Right hindlimb (tissue), 1 donor: ENCODE results near the gene MCUB.

Source experiments
- DNase-seq: peaks from one replicate; pipeline ENCODE4 v3.0.0-alpha.2; 2018

MCUB gene

DNA sequence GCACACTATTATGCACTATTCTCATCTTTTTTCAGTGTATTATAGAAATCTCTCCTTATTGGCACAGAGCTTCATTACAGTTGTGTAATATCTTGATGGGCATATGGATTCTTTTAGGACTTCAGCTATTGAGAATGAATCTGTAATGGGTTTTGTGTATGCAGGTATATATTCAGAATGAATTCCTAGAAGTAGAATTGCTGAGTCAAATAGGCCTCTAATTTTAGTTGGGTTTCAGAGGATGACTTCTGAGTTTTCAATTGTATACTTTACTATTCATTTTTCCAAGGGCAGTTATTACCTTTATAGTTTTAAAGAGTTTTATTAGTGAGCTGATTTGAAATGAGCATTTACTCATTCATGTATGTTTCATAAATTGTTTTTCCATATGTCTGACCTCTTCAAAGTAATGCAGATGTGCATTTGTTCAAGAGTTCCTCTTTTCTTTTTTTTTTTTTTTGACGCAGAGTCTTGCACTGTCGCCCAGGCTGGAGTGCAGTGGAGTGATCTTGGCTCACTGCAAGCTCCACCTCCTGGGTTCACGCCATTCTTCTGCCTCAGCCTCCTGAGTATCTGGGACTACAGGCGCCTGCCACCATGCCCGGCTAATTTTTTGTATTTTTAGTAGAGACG lies 123.7 kb downstream of the MCUB start:
- no peak for DNase-seq

DNA sequence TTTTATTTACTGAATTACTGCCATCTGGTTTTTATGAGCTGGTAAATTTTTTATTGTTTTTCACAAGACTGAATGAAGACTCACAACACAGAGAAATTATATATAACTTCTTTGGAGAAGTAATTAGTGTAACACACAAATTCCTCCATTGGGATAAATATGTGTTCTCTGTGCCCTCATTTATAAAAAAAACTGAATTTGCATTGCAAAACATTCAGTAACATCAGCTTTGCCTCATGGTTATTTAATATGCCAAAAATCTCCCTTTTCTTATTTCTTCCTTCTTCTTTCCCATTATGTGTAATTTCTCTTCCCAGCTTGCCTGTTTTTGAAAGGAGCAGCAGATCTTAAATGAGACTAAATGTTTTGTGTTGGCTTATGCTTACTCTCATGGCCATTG lies 124.7 kb downstream of the MCUB start:
- no peak for DNase-seq

DNA sequence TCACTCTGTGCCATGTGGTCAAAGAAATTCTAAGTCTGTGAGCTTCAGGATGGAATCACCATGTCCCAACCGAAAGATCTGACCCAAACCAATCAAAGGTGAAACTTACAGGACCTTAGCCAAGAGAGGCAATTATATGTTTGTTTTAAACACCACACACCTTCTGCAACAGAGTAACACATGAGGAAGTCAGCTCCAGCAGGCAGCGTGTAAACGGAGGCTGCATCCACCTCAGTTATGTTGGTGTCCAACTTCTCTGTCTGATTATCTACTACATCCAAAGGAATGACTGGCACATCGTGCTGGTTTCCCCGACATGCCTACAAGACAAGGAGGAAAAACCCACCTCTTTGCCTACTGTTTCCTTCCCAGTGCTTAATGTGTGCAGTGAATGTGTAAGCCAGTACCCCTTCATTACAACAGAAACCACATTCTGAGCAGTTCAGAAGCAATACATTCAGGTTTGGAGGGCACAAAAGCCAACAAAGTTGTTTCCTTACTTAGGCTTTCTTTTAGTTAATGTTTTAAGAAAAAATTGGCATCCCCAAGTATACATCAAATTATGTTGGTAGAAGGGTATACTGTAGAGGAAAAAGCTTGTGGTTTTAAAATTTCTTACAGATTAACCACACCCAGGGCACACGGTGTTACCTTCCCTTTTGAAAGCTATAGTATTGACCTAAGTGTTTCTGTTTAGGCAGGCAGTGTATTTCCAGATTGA lies 130.8 kb downstream of the MCUB start:
- no peak for DNase-seq

DNA sequence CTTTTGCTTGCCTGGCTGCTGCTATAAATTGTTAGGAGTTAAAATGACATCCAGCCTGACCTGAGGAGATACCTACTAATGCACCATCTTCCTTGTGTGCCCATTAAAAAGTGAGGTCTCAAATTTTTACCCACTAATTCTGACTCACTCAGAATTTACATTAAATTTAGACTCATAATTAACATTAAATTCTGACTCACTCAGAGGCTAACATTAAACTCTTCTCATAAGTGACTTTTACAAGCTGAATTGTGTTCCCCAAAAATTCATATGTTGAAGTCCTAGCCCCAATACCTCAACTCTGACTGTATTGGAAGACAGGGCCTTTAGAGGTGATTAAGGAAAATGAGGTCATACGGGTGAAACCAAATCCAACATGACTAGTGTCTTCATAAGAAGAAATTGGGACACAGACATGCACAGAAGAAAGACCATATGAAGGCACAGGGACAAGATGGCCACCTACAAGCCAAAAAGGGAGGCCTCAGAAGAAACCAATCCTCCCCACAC lies 131.4 kb downstream of the MCUB start:
- no peak for DNase-seq

DNA sequence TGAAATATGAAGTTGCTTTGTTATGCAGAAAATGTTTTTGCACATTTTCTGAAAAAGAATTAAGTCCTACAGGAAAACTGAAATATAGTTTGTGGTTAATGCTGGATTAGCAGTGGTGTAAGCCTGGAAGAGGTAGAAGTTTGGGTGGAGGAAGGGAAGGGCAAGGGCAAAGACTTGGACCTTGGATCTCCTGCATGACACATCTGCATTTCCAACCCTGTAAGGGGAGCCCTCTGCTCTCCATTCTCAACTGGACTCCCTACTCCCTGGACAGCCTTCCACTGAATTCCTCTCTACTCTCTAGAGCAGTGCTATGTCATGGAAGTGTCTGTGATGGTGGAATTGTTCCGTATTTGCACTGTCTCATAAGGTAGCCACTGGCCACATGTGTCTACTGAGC lies 138.6 kb downstream of the MCUB start:
- no peak for DNase-seq

DNA sequence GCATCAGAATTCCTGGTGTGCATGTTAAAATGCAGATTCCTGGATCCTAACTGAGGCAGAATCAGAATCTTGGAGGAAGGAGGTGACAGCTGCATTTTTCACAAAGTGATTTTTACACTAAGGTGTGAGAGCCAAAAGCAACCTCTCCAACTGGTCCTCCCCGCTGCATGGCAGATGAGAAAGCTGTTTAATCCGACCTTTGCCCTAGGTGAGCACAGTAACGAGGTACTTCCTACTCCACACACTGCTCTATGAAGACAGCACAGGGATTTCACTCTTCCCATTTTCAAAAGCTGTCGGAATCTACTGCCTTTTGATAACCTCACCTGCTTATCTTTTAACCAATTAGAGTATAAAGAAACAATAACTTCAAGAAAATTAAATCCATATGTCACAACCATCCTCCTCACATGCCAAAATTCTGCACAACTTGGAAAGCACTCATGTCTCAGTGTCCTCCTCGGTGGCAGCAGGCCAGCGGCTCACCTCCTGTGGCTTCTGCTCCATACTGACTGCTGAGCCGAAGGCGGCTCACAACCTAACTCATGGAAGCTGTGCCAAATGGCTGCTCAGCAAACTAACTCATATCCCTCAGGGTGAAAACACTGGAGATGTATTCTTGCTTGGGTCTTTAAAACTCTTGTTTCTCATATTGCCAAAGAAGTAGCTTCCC lies 139.6 kb downstream of the MCUB start:
- DNase-seq, result no peak

DNA sequence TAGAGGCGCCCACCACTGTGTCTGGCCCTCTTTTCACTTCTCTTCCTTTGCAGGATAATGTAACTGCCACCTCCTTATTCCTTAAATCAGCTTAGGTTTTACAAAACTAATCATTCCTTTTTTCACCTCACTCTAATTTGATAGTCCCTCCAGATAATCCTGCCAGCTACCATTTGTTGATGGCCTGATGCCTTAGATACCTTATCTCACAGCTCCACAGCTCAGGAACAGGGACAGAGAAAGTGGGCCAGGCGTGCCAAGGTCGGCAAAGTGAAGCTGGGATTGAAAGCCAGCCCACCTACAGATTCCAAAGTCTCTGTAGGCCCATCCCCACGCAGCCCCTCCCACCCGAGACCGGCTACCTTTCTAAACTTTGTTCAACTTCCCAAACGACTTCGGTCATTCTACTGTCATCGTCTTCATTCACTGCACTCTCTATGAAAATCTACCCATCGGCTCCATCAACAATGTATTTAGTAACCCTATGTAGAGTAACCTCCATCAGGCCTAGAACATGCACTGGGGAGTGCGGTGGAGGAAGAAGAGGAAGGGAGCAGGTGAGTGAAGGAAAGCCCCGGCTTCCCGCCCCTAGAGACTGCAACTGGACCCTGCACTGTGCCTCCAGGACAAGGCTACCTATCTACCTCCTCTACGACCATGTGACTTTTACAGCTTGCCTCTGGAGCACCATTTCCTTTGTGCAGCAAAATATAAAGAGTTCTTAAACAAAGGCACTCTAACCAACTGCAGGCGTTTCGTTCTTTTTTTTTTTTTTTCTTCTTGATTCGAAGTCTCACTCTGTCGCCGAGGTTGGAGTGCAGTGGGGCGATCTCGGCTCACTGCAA lies 141.7 kb downstream of the MCUB start:
- DNase-seq, result no peak

DNA sequence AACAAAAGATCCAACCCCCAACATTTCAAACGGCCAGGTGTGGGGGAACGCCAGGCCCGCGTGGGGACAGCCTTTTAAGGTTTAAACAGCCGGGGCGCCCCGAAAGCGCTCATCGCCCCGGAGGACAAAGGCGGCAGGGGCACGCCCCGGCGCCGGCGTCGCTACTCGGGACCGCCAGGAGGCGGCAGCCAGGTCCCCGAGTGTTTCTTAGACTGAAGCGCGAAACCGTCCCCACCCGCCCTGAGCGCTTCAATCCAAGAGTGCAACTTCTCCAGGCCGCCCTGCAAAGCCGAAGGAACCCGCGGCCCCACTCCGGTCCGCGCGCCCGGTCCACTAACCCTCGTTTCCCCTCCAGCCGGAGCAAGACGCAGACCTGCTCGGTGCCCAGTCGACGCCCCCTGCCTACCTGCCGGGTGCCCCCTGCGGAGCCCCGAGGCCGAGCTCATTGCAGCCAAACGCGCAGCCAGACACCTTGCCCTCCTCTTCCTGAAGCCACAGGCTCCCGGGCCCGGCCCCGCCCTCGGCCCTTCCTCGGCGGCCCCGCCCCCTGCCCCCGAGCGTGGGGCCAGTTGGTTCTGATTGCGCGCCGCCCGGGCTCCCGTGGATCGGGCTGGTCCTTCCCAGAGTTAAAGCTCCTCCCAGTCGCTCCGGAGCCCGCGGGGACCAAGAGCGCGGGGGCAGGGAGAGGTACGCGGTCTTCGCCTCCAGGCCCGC lies 143.1 kb downstream of the MCUB start, which contains the start of gene CASP6:
Gene CASP6, minus strand, starts transcription at position 496 of the 714 bp plus-strand sequence. Its CDS starts 50 bp downstream, at position 446.
- peak; percentile 84 for DNase-seq

DNA sequence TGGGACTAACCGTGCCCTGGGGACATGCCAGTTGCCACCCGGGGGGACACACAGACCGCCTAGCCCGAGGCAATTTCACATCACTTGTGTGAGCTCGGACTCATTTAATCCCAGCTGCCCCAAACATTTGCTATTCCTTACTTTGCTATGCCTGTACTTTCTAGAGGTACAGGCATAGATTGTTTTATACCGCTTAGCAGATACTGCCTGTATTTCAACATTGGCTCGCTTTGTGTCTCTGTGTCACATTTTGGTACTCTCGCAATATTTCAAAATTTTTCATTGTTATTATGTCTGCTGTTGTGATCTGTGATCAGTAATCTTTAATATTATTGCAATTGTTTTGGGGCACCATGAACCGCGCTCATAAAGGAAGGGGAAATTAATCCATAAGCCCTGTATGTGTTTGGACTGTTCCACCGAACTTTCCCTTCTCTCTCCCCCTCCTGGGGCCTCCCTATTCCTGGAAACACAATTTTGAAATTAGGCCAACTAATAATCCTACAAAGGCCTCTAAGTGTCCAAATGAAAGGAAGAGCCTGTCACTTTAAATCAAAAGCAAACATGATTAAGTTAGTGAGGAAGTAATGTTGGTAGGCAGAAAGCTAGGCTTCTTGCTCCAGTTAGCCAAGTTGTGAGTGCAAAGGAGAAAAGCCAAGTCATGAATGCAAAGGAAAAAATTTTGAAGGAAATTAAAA lies 143.8 kb downstream of the MCUB start:
- DNase-seq, result no peak

DNA sequence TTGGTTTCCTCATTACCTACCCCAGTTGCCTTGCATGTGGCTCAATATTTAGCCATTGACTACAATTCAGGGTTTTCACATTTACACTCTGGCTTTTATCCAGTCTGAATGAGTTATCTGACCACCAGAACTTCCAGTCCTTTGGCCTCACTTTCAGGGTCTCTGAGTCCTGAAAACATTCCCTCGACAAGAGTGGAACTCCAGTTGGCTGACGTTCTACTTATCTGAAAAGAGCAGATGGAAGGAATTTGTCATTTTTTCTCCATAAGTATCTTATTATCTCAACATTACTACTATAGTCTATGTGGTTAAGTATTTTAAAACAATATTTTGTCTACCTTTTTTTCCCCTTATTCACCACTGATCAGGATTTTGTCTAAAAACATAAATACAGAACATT lies 148.4 kb downstream of the MCUB start:
- no peak for DNase-seq

DNA sequence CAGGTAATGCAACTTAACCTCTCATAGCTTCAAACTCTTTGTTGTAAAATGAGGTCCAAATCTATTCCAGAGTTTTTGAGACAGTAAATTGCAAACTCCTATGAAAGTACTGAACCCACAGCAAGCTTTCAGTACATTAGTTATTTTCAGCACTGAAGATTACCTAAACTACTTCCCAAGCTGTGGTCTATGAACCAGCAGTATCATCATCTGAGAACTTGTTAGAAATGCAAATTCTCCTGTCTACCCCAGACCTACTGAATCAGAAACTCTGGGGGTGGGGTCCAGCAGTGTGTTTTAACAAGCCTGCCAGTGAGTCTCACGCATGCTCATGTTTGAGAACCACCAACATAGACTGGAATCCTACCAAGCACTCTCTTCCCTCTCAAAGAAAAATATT lies 148.9 kb downstream of the MCUB start:
- no peak for DNase-seq

DNA sequence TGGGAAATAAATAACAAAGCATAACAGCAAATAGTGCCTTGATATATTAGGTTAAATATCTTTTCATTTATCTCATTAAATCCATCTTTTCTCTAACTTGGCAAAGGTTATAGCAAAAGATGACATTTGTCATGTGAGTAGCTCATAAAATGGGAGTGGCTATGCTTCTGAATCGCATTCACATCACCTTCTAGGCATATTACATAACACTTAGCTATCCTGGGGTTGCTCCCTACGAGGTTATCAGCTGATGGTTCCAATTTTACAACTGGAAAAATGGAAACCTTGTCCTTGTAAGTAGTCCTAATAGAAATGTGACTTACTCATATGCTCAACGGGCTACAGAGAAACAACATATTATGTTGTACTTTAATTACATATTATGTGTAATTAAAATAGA lies 153.5 kb downstream of the MCUB start:
- DNase-seq, result no peak

DNA sequence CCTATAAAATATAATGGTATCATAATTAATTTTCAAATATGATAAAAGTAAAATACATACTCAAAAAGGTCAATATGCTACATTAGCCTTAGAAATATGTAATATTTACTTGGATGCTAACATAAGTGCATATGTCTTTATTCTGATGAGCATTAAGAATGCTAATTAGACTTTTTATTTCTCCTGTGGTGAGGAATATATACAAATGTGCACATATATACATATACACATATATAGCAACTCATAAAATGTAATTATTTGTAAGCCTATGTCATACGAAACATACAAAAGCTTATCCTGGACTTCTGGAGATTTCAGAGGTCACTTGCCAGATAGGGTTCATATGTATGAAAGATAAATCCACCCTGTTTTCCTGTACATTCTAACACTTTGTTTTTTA lies 158.7 kb downstream of the MCUB start:
- no peak for DNase-seq

DNA sequence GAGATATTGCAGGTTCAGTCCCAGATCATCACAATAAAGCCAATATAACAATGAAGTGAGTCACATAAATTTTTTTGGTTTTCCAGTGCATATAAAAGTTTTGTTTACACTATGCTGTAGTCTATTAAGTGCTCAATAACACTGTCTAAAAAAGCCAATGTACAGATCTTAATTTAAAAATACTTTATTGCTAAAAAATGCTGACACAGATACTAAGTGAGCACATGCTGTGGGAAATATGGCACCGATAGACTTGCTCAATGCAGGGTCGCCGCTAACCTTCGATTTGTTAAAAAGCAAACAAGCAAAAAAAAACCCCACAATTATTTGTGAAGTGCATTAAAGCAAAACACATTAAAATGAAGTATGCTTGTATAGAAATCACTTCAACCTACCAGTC lies 159.6 kb downstream of the MCUB start:
- no peak for DNase-seq

DNA sequence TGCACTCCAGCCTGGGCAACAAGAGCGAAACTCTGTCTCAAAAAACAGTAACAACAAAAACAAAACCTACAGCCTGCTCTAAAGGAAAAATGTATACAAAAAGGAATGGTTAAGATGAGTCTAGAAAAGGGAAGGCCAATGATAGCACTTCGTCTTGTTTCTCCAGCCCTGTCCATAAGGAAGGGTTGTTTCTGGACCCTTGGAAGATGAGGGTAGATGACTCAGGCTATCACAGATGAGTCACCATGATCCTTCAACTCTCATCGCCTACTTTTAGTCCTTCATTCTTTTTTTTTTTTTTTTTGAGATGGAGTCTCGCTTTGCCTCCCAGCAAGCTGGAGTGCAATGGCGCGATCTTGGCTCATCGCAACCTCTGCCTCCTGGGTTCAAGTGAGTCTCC lies 161.0 kb downstream of the MCUB start:
- no peak for DNase-seq

DNA sequence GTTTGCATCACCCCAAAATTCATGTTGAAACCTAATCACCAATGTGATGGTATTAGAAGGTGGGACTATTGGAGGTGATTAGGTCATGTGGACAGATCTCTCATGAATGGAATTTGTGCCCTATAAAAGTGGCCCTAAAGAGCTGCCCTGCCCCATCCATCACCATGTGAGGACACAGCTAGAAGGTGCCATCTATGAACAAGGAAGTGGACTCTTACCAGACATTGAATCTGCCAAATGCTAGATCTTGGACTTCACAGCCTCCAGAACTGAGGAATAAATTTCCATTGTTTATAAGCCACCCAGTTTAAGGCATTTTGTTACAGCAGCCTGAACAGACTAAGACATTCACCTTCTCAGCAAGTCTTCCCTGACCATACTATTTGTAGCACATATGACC lies 162.3 kb downstream of the MCUB start:
- no peak for DNase-seq

DNA sequence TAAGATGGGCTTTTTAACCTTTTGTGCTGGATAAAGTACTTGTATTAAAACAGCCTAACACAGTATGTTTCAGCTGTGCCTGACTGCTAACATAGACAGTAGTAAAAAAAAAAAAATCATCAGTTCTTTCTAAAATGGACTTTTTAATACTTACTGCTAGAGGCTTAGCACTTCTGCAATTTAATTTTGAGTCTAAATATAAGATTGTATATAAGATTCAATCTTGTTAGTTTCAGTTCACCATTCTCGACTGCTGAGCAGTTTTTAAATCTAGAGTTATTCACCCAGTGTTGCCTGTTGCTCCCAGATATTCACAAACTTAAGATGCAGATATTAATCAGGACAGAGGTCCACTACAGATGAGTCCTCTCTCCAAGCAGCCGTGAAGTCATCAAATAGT lies 163.1 kb downstream of the MCUB start:
- no peak for DNase-seq

DNA sequence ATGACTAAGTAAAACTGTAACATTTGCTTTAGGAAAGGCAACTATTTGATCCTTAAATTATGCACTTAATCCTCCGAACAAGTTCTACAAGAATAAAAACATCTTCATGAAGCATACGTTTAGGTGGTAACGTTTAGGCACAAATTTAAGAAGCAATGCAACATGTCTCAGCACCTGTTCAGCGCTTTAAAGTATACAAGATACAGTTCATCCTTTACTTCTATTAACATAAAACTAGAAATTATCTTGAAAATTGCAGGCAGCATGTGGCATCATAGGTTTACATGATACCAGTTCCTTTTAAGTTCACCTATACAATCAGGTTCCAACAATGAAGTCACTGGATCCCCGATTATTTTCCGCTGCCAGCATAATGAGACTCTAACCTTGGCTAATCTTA lies 168.3 kb downstream of the MCUB start:
- no peak for DNase-seq

DNA sequence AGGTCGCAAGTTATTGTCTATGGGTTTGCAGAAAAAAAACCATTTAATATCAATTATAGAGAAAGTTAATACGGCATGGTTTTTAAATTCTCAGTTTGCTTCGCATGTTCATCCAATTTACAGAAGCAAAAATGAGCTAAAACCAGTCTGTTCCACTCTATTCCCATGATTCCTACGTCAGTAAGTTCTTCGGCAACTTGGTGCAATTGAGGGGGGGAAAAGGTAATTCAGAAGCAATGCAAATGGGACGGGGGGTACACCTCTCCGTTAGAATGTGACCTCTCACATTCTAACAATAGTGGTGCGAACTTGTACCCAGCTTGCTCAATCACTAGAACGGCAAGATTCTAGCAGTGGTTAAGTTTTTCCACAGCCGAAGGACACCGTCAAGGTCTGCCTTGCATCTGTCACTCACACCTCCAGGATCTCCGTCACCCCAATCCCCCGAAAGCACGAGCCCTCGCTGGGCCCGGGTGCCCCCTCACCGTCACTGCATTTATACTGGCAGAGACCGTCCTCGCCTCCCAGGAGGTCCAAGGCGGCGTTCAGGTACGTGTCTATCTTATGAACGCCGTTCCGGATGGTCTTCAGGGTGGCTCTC lies 169.2 kb downstream of the MCUB start:
- peak; percentile 44 for DNase-seq

DNA sequence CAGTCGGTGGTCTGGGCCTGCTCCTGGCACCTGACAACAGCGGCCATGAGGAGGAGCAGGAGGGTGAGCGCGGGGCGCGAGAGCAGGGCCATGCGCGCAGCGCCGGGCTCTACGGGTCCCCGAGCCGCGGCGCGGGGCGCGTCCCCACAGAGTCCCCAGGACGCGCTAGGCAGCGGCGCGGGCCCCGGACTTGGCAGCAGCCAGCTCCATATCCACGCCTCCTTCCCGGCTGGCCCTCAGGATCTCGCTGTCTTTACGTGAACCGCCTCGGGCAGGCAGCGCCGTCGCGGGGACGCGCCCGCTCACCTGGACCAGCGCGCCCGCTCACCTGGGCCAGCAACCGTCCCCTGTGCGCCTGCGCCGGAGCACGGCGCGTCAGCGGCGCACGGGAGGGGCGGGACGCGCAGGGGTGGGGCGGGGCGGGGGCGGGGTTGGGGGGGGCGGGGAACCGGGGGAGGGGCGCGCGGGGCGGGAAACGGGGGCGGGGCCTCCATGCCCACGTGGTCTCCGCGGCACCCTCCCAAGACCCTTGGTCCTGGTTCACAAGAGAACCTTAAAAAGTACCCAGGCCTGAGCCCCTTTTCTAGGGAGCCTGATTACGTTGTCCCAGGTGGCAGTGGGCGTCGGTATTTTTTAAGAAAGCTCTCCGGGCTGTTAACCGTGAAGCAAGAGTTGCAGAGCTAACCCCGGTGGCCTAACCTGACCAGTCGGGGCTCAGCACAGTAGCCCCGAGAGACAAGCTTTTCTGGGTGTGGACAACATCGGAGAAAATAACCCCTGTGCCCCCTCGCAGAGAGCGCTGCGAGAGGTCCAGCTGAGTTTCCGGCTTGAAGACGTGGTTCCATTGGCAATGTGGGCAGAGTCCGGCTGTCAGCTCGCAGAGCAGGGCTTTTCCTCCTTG lies 169.9 kb downstream of the MCUB start, which contains the start of gene PLA2G12A:
Gene PLA2G12A, minus strand, starts transcription at position 353 of the 901 bp plus-strand sequence. Its CDS starts 261 bp downstream, at position 92.
- peak; percentile 79 for DNase-seq
